Measurements from ENCODE around the gene TCN1. TPM values are rescaled to one million over a fixed set of nuclear protein-coding genes. Genes with fewer than 3 reads are reported as not detected.
"Not testable (repeated sequence)": the region's sequence is repeated elsewhere in the genome, so short reads cannot be mapped to it uniquely, and the experiment has no call there.

The TCN1 gene
- total and polyA plus RNA-seq, 4 donors = not detected

DNA sequence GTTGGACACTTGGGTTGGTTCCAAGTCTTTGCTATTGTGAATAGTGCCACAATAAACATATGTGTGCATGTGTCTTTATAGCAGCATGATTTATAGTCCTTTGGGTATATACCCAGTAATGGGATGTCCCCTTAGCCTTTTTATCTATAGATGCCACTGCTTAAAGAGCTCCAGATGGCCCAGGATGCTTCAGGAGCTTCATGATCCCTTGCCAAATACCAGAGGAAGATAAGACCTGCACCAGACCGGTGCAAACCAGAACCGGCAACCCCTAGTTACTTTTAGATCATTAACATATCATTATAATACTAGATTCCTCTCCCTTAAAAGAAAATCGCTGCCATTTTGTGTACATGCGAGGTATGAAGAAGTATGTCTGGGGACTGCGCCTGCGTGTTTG lies 17.8 kb downstream of the TCN1 start:
- DNase-seq; H3K27me3 ChIP-seq (ENCODE audit: control insufficient read depth in 1 of 2, insufficient read depth in 2 of 2, low read length in 1 of 2); H3K27ac ChIP-seq (ENCODE audit: low read depth in 1 of 2, low read length in 2 of 2); H3K36me3 ChIP-seq (ENCODE audit: control insufficient read depth in 1 of 2, insufficient read depth in 2 of 2, low read length in 1 of 2); H3K4me3 ChIP-seq (ENCODE audit: low read length in 2 of 2); H3K4me1 ChIP-seq (ENCODE audit: control insufficient read depth in 1 of 2, insufficient read depth in 2 of 2, low read length in 2 of 2); intact Hi-C loops (cut with DNase I); H3K9me3 ChIP-seq (ENCODE audit: control insufficient read depth, low read length); ATAC-seq (ENCODE audit: low FRiP score): not testable (repeated sequence)
- 89 to 93% methylated on average over 6 of the region's 6 CpGs for WGBS, 2 donors

- H3K9me3 ChIP-seq (ENCODE audit: control insufficient read depth, low read length) = no peaks in the 10 kb centered on the region
- no peak for DNase-seq
- H3K36me3 ChIP-seq (ENCODE audit: control insufficient read depth in 1 of 2, insufficient read depth in 2 of 2, low read length in 1 of 2) = no peaks in the 10 kb centered on the region
- ATAC-seq (ENCODE audit: low FRiP score) = no peak
- no peaks in the 10 kb centered on the region for H3K4me1 ChIP-seq (ENCODE audit: control insufficient read depth in 1 of 2, insufficient read depth in 2 of 2, low read length in 2 of 2)
- H3K27ac ChIP-seq (ENCODE audit: low read depth in 1 of 2, low read length in 2 of 2) = no peak overlapping the region
- H3K27me3 ChIP-seq (ENCODE audit: control insufficient read depth in 1 of 2, insufficient read depth in 2 of 2, low read length in 1 of 2) = no peaks in the 10 kb centered on the region
- no peak overlapping the region for H3K4me3 ChIP-seq (ENCODE audit: low read length in 2 of 2)
- intact Hi-C loops (cut with DNase I) = no loop called here
- 70 to 82% methylated on average over 3 of the region's 3 CpGs for WGBS, 2 donors
Observed at GRCh38 chr11:59847626-59848025, 18.7 kb downstream of the TCN1 start.

DNA sequence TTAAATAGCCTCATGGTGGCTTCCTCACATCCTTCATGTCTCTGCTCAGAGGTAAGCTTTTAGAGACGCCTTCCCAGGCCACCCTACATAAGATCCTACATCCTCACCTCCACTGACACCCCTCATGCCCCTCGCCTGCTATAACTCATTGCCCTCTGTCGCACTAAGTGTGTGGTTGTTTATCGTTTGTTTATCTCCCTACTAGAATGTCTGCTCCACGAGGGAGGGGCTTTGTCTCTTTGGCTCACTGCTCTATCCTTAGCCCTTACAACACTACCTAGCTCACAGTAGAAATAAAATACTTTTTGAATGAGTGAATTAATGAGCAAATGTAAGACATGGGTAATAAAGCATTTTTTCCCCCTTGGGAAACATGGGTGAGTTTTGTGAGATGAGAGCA lies 19.7 kb downstream of the TCN1 start:
- H3K27ac ChIP-seq (ENCODE audit: low read depth in 1 of 2, low read length in 2 of 2) = no peak overlapping the region

DNA sequence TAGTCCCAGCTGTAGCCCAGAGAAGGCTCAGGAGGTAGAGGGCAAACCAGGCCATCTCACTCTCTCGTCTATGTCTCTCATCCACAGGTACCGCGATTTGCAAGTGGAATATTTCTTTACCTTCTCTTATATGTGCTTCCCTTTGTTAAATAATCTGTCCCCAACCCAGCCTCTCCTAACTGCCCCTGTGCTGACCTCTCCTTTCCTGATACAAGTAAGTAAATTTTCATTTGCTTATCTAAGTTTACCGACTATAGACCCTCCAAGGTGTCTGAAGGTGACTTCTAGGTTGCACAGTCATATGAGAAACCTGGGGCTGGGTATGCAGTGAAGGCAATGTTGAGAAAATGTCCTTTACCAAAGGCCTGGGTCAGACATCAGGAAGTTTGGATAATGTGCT lies 20.9 kb downstream of the TCN1 start, which contains the start of gene CBLIF:
TSS of gene CBLIF (minus strand) at position 101 of the 400 bp plus-strand sequence. CDS start at position 55, 46 bp downstream.
- Histone ChIP-seq H3K4me1 (ENCODE audit: control insufficient read depth in 1 of 2, insufficient read depth in 2 of 2, low read length in 2 of 2) (no peaks in the 10 kb centered on the region), H3K9me3 (ENCODE audit: control insufficient read depth, low read length) (no peaks in the 10 kb centered on the region), H3K36me3 (ENCODE audit: control insufficient read depth in 1 of 2, insufficient read depth in 2 of 2, low read length in 1 of 2) (no peaks in the 10 kb centered on the region), H3K4me3 (ENCODE audit: low read length in 2 of 2) (no peak within 1 kb of the TSS), H3K27ac (ENCODE audit: low read depth in 1 of 2, low read length in 2 of 2) (no peak within 1 kb of the TSS), H3K27me3 (ENCODE audit: control insufficient read depth in 1 of 2, insufficient read depth in 2 of 2, low read length in 1 of 2) (no peaks in the 10 kb centered on the region)
- ATAC-seq (ENCODE audit: low FRiP score) = no peak
- WGBS, 2 donors = 73% methylated on average over 4 of the region's 4 CpGs
- intact Hi-C loops (cut with DNase I) = no loop called here
- DNase-seq = no peak

More for the DNA sequence above, 19.7 kb downstream of the TCN1 start:
- ATAC-seq (ENCODE audit: low FRiP score) (no peak), DNase-seq (no peak)
- no peak overlapping the region for H3K4me3 ChIP-seq (ENCODE audit: low read length in 2 of 2)
- H3K27me3 ChIP-seq (ENCODE audit: control insufficient read depth in 1 of 2, insufficient read depth in 2 of 2, low read length in 1 of 2) = no peaks in the 10 kb centered on the region
- intact Hi-C loops (cut with DNase I) = no loop called here
- H3K9me3 ChIP-seq (ENCODE audit: control insufficient read depth, low read length) = no peaks in the 10 kb centered on the region
- H3K36me3 ChIP-seq (ENCODE audit: control insufficient read depth in 1 of 2, insufficient read depth in 2 of 2, low read length in 1 of 2) = no peaks in the 10 kb centered on the region
- WGBS, 2 donors = 50 to 66% methylated on average over 5 of the region's 5 CpGs
- no peaks in the 10 kb centered on the region for H3K4me1 ChIP-seq (ENCODE audit: control insufficient read depth in 1 of 2, insufficient read depth in 2 of 2, low read length in 2 of 2)

- Histone ChIP-seq H3K27me3 (ENCODE audit: control insufficient read depth in 1 of 2, insufficient read depth in 2 of 2, low read length in 1 of 2) (no peaks in the 10 kb centered on the region), H3K9me3 (ENCODE audit: control insufficient read depth, low read length) (no peaks in the 10 kb centered on the region), H3K4me1 (ENCODE audit: control insufficient read depth in 1 of 2, insufficient read depth in 2 of 2, low read length in 2 of 2) (no peaks in the 10 kb centered on the region), H3K4me3 (ENCODE audit: low read length in 2 of 2) (no peak overlapping the region), H3K27ac (ENCODE audit: low read depth in 1 of 2, low read length in 2 of 2) (no peak overlapping the region), H3K36me3 (ENCODE audit: control insufficient read depth in 1 of 2, insufficient read depth in 2 of 2, low read length in 1 of 2) (no peaks in the 10 kb centered on the region)
- 81% methylated on average over 12 of the region's 12 CpGs for WGBS, 2 donors
- intact Hi-C loops (cut with DNase I) = no loop called here
- ATAC-seq (ENCODE audit: low FRiP score) (no peak), DNase-seq (no peak)
Observed at GRCh38 chr11:59842316-59842715, 24.0 kb downstream of the TCN1 start.

DNA sequence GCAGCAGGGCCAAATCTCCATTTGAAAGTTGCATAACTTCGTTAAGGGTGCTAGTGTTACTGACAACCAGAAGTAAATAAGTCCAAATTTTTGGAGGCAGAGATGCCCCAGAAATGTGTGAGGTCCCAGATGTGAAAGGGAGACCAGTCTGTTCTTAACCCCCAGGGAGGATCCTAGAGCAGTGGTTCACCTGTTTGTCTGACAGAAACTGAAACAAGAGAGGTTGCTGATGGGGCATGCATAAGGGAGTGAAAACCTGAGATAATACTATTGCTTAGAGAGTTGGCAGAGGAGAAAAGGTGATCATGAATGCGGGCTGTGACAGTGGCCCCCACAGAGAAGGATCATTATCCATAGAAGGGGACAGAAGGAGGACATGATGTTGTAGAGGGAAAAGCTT lies 24.8 kb downstream of the TCN1 start:
- no peaks in the 10 kb centered on the region for H3K36me3 ChIP-seq (ENCODE audit: control insufficient read depth in 1 of 2, insufficient read depth in 2 of 2, low read length in 1 of 2)
- H3K4me1 ChIP-seq (ENCODE audit: control insufficient read depth in 1 of 2, insufficient read depth in 2 of 2, low read length in 2 of 2) = no peaks in the 10 kb centered on the region
- no peaks in the 10 kb centered on the region for H3K9me3 ChIP-seq (ENCODE audit: control insufficient read depth, low read length)
- DNase-seq (no peak), ATAC-seq (ENCODE audit: low FRiP score) (no peak)
- no peak overlapping the region for H3K4me3 ChIP-seq (ENCODE audit: low read length in 2 of 2)
- WGBS, 2 donors = 92 to 93% methylated on average over 2 of the region's 2 CpGs
- intact Hi-C loops (cut with DNase I) = no loop called here
- H3K27ac ChIP-seq (ENCODE audit: low read depth in 1 of 2, low read length in 2 of 2) = no peak overlapping the region
- no peaks in the 10 kb centered on the region for H3K27me3 ChIP-seq (ENCODE audit: control insufficient read depth in 1 of 2, insufficient read depth in 2 of 2, low read length in 1 of 2)

GRCh38 chr11:59839615-59840014 lies 26.7 kb downstream of the TCN1 start:
- H3K27ac ChIP-seq (ENCODE audit: low read depth in 1 of 2, low read length in 2 of 2) = no peak overlapping the region
- ATAC-seq (ENCODE audit: low FRiP score) (no peak), DNase-seq (no peak)
- H3K36me3 ChIP-seq (ENCODE audit: control insufficient read depth in 1 of 2, insufficient read depth in 2 of 2, low read length in 1 of 2) = no peaks in the 10 kb centered on the region
- intact Hi-C loops (cut with DNase I) = no loop called here
- H3K4me1 ChIP-seq (ENCODE audit: control insufficient read depth in 1 of 2, insufficient read depth in 2 of 2, low read length in 2 of 2) = no peaks in the 10 kb centered on the region
- H3K9me3 ChIP-seq (ENCODE audit: control insufficient read depth, low read length) = no peaks in the 10 kb centered on the region
- H3K4me3 ChIP-seq (ENCODE audit: low read length in 2 of 2) = no peak overlapping the region
- H3K27me3 ChIP-seq (ENCODE audit: control insufficient read depth in 1 of 2, insufficient read depth in 2 of 2, low read length in 1 of 2) = no peaks in the 10 kb centered on the region

DNA sequence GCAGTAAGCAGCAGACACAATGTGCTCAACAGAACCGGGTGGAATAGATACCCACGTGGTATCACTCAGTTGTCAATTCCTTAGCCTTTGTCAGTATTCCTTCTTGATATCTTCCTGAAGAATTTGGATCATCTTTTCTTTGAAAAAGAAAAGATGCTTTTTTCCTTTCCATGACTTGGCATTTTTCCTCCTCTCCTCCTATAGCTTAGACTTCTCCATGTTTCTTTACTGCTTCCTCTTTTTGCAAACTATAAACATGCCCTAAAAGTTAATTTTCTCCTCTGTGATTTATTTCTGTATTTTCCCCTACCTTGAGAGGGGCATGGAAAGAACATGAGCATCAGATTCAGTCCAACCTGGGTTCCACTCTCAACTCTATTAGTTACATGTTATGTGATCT lies 32.7 kb downstream of the TCN1 start:
- intact Hi-C loops (cut with DNase I) = no loop called here
- H3K27ac ChIP-seq (ENCODE audit: low read depth in 1 of 2, low read length in 2 of 2) = no peak overlapping the region
- DNase-seq = no peak
- no peak for ATAC-seq (ENCODE audit: low FRiP score)
- H3K9me3 ChIP-seq (ENCODE audit: control insufficient read depth, low read length) = no peaks in the 10 kb centered on the region
- H3K4me1 ChIP-seq (ENCODE audit: control insufficient read depth in 1 of 2, insufficient read depth in 2 of 2, low read length in 2 of 2) = no peaks in the 10 kb centered on the region
- H3K36me3 ChIP-seq (ENCODE audit: control insufficient read depth in 1 of 2, insufficient read depth in 2 of 2, low read length in 1 of 2) = no peaks in the 10 kb centered on the region
- no peak overlapping the region for H3K4me3 ChIP-seq (ENCODE audit: low read length in 2 of 2)
- no peaks in the 10 kb centered on the region for H3K27me3 ChIP-seq (ENCODE audit: control insufficient read depth in 1 of 2, insufficient read depth in 2 of 2, low read length in 1 of 2)
- 84% methylated on average over 2 of the region's 2 CpGs for WGBS, 2 donors

GRCh38 chr11:59829358-59829757 lies 36.9 kb downstream of the TCN1 start:
- DNase-seq (no peak), ATAC-seq (ENCODE audit: low FRiP score) (no peak)
- Histone ChIP-seq H3K4me3 (ENCODE audit: low read length in 2 of 2) (no peak overlapping the region), H3K27me3 (ENCODE audit: control insufficient read depth in 1 of 2, insufficient read depth in 2 of 2, low read length in 1 of 2) (no peaks in the 10 kb centered on the region), H3K4me1 (ENCODE audit: control insufficient read depth in 1 of 2, insufficient read depth in 2 of 2, low read length in 2 of 2) (no peaks in the 10 kb centered on the region), H3K27ac (ENCODE audit: low read depth in 1 of 2, low read length in 2 of 2) (no peak overlapping the region), H3K9me3 (ENCODE audit: control insufficient read depth, low read length) (no peaks in the 10 kb centered on the region), H3K36me3 (ENCODE audit: control insufficient read depth in 1 of 2, insufficient read depth in 2 of 2, low read length in 1 of 2) (no peaks in the 10 kb centered on the region)
- intact Hi-C loops (cut with DNase I) = loop anchor here in 1 of 2 donors (10.0 kb wide), 1 partner anchor 425 kb away; no protein-coding TSS in a partner anchor
- 78 to 84% methylated on average over 3 of the region's 3 CpGs for WGBS, 2 donors
